ENCODE measurements around the gene SLC1A1.
"Not testable (repeated sequence)": the region's sequence is repeated elsewhere in the genome, so short reads cannot be mapped to it uniquely, and the experiment has no call there.

SLC1A1 gene

GRCh38 chr9:4581861-4582565 is 91.7 kb downstream of the SLC1A1 start:
- DNase-seq = no peak

- no peak for DNase-seq
Observed at GRCh38 chr9:4583001-4583400, 92.7 kb downstream of the SLC1A1 start.

GRCh38 chr9:4584636-4585035 is 94.4 kb downstream of the SLC1A1 start:
- no peak for DNase-seq

- DNase-seq = no peak
Observed at GRCh38 chr9:4585135-4585534, 94.9 kb downstream of the SLC1A1 start.

- no peak for DNase-seq
Observed at GRCh38 chr9:4588721-4589120, 98.5 kb downstream of the SLC1A1 start.

- DNase-seq = peak; percentile 5
Observed at GRCh38 chr9:4590430-4591122, 100.3 kb downstream of the SLC1A1 start.

GRCh38 chr9:4591123-4591500 is 100.8 kb downstream of the SLC1A1 start:
- DNase-seq = no peak

GRCh38 chr9:4592295-4592694 is 102.0 kb downstream of the SLC1A1 start:
- no peak for DNase-seq

GRCh38 chr9:4592886-4593285 is 102.6 kb downstream of the SLC1A1 start:
- no peak for DNase-seq

- DNase-seq = no peak
Observed at GRCh38 chr9:4594545-4594944, 104.3 kb downstream of the SLC1A1 start.

- no peak for DNase-seq
Observed at GRCh38 chr9:4594994-4595393, 104.7 kb downstream of the SLC1A1 start.

- no peak for DNase-seq
Observed at GRCh38 chr9:4596165-4596922, 106.1 kb downstream of the SLC1A1 start.

GRCh38 chr9:4600368-4600767 is 110.1 kb downstream of the SLC1A1 start:
- DNase-seq = no peak

GRCh38 chr9:4603830-4604229 is 113.6 kb downstream of the SLC1A1 start:
- no peak for DNase-seq

- peak; percentile 59 for DNase-seq
Observed at GRCh38 chr9:4604678-4605095, 114.4 kb downstream of the SLC1A1 start.

GRCh38 chr9:4606033-4606432 is 115.8 kb downstream of the SLC1A1 start:
- DNase-seq = not testable (repeated sequence)

- DNase-seq = no peak
Observed at GRCh38 chr9:4614627-4615026, 124.4 kb downstream of the SLC1A1 start.

- peak; percentile 51 for DNase-seq
Observed at GRCh38 chr9:4615251-4615650, 125.0 kb downstream of the SLC1A1 start.

GRCh38 chr9:4615778-4616177 is 125.5 kb downstream of the SLC1A1 start:
- DNase-seq = no peak

GRCh38 chr9:4617752-4618151 is 127.5 kb downstream of the SLC1A1 start:
- DNase-seq = no peak

- DNase-seq = no peak
Observed at GRCh38 chr9:4618700-4619099, 128.4 kb downstream of the SLC1A1 start.

- no peak for DNase-seq
Observed at GRCh38 chr9:4620057-4620765, 129.9 kb downstream of the SLC1A1 start.

GRCh38 chr9:4620881-4621555 is 130.8 kb downstream of the SLC1A1 start:
- DNase-seq = no peak

All from fibroblast of skin of right quadriceps (primary cell).